Choroid plexus epithelial cell (primary cell): ENCODE results near the gene NGEF.

Source experiments
- DNase-seq: peaks from one replicate; pipeline ENCODE4 v3.0.0-alpha.2; 2010; ENCODE audit warnings: low read depth
- H3K4me3 ChIP-seq: 2 replicates; pipeline ENCODE4 v1.5.1; 2011; ENCODE audit warnings: low read depth, mild to moderate bottlenecking, control low read depth, low read length, moderate library complexity
- CTCF ChIP-seq: conservative IDR thresholded peaks from 2 replicates; pipeline ENCODE4 v1.5.1; 2011; ENCODE audit warnings: low read depth, mild to moderate bottlenecking, control low read depth, inconsistent platforms, low read length, moderate library complexity

The NGEF gene

GRCh38 chr2:232882505-232883115, 130.4 kb downstream of the NGEF start:
- H3K4me3 ChIP-seq, result no peak overlapping the region
- TF ChIP-seq CTCF, result no peak
- no peak for DNase-seq

GRCh38 chr2:232882085-232882484, 131.0 kb downstream of the NGEF start:
- DNase-seq, result no peak
- no peak overlapping the region for H3K4me3 ChIP-seq

GRCh38 chr2:232880764-232881351, 132.2 kb downstream of the NGEF start:
- no peak for DNase-seq
- TF ChIP-seq CTCF, result no peak
- no peak overlapping the region for H3K4me3 ChIP-seq

More at GRCh38 chr2:232882085-232882484, 131.0 kb downstream of the NGEF start:
- TF ChIP-seq CTCF, result no peak

- no peak for TF ChIP-seq CTCF
- DNase-seq, result no peak
Observed at GRCh38 chr2:232879618-232880494, 133.2 kb downstream of the NGEF start.

GRCh38 chr2:232878855-232879617, 134.0 kb downstream of the NGEF start:
- H3K4me3 ChIP-seq, result no peak overlapping the region
- DNase-seq, result no peak
- no peak for TF ChIP-seq CTCF

More at GRCh38 chr2:232879618-232880494, 133.2 kb downstream of the NGEF start:
- no peak overlapping the region for H3K4me3 ChIP-seq

GRCh38 chr2:232877940-232878511, 135.0 kb downstream of the NGEF start:
- no peak overlapping the region for H3K4me3 ChIP-seq
- TF ChIP-seq CTCF, result no peak
- no peak for DNase-seq
